Caco-2 (cell line): ENCODE measurements around the gene NUP62. TPM values are rescaled to one million over a fixed set of nuclear protein-coding genes. Genes with fewer than 3 reads are reported as not detected.

Source experiments
- BruUV-seq: library from RNA; stranded (reverse); fragments of 400-500 nt; replicated peaks from 2 replicates; lab custom pipeline; 2021; lab: Mats Ljungman, UMichigan
- CTCF ChIA-PET: fragments of 300-600 bp; sonication (Branson Sonifier 250); formaldehyde crosslinking; loops from one replicate; lab custom pipeline; 2022; ENCODE audit warnings: antibody characterized with exemption; lab: Charles Lee
- POLR2A ChIA-PET: fragments of 300-600 bp; sonication (Branson Sonifier 250); formaldehyde crosslinking; loops from one replicate; lab custom pipeline; 2022; ENCODE audit warnings: antibody characterized with exemption; lab: Charles Lee
- DNase-seq, 2 experiments: peaks; one replicate each; pipeline versions ENCODE4 v3.0.0 to v3.0.0-alpha.2; 2020 to 2022
- H3K27me3 ChIP-seq: replicated peaks from 2 replicates; pipeline ENCODE4 v1.6.0; 2011; ENCODE audit warnings: low read length; ENCODE audit not compliant: control insufficient read depth, insufficient read depth
- H3K36me3 ChIP-seq: 2 replicates; pipeline ENCODE4 v1.5.1; 2011; ENCODE audit warnings: low read length; ENCODE audit not compliant: control insufficient read depth, insufficient read depth
- H3K4me1 ChIP-seq: fragments of 250-450 bp; sonication (Bioruptor Pico); 2 replicates; pipeline ENCODE4 v1.5.1; 2020; ENCODE audit warnings: mild to moderate bottlenecking
- H3K4me3 ChIP-seq: 2 replicates; pipeline ENCODE4 v1.5.1; 2011; ENCODE audit warnings: low read depth, mild to moderate bottlenecking, control low read depth, low read length
- H3K9me3 ChIP-seq: fragments of 250-450 bp; sonication (Bioruptor Pico); 2 replicates; pipeline ENCODE4 v1.5.1; 2020; ENCODE audit warnings: mild to moderate bottlenecking, moderate library complexity
- H3K27ac Mint-ChIP-seq: one replicate; pipeline ENCODE4 v1.8.0; 2022; ENCODE audit warnings: mixed read lengths; ENCODE audit not compliant: unreplicated experiment
- H3K27me3 Mint-ChIP-seq: one replicate; pipeline ENCODE4 v1.8.0; 2022; ENCODE audit warnings: mixed read lengths; ENCODE audit not compliant: insufficient read depth, unreplicated experiment
- H3K36me3 Mint-ChIP-seq: one replicate; pipeline ENCODE4 v1.8.0; 2022; ENCODE audit warnings: mild to moderate bottlenecking, mixed read lengths; ENCODE audit not compliant: insufficient read depth, unreplicated experiment
- H3K4me1 Mint-ChIP-seq: one replicate; pipeline ENCODE4 v1.8.0; 2022; ENCODE audit warnings: low read depth, mixed read lengths; ENCODE audit not compliant: unreplicated experiment
- H3K4me3 Mint-ChIP-seq: one replicate; pipeline ENCODE4 v1.8.0; 2022; ENCODE audit warnings: mild to moderate bottlenecking, moderate library complexity, mixed read lengths; ENCODE audit not compliant: unreplicated experiment
- H3K9me3 Mint-ChIP-seq: one replicate; pipeline ENCODE4 v1.8.0; 2022; ENCODE audit warnings: mixed read lengths; ENCODE audit not compliant: unreplicated experiment
- CTCF ChIP-seq, 2 experiments: fragments of 200-600 bp in 1 of 2; IDR thresholded peaks; 1 replicate in 1 of 2; 2 replicates in 1 of 2; pipeline versions ENCODE4 v1.5.1 to v1.8.0; 2011 to 2022; ENCODE audit warnings: antibody characterized with exemption in 1 of 2, control low read depth in 1 of 2, inconsistent platforms in 1 of 2, low read depth in 1 of 2, low read length in 1 of 2, mild to moderate bottlenecking in 1 of 2, moderate library complexity in 1 of 2; ENCODE audit not compliant: insufficient read depth in 1 of 2, severe bottlenecking in 1 of 2, unreplicated experiment in 1 of 2
- intact Hi-C: fragments of 100-400 bp; cut with micrococcal nuclease; formaldehyde crosslinking; loops from one replicate; pipeline ENCODE4 v1.10.0; 2022; ENCODE audit not compliant: unreplicated experiment
- total RNA-seq: library from RNA; stranded (reverse); gene quantifications from 2 replicates; pipeline ENCODE4 v1.2.3, GENCODE V29; 2022

NUP62 gene
- total RNA-seq, 1 experiment from 2014 or later: 116 TPM

DNA sequence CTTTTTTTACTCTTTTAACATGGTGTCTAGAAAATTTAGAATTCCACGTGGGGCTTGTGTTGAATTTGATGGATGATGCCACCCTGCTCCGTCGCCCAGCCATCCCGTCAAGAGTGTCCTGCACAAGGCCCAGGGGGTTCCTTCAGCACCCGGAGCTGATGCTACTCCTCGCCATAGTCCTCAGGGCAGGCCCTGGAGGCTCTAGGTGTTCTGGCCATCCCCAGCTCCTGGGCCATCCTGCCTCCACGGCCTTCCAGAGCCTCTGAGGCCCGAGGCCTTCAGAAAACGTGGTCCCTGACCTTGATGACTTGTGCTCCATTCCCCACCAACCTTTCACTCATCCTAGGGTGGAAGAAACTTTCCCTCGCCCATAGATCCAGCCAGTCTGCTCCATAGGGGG is 55.5 kb downstream of the NUP62 start:
- Histone ChIP-seq H3K4me1 (peaks cover 7% of the 10 kb centered on the region; the same call in 1 of the 2 replicates), H3K36me3 (peaks cover 4% of the 10 kb centered on the region), H3K9me3 (no peaks in the 10 kb centered on the region), H3K27me3 (no peaks in the 10 kb centered on the region), H3K4me3 (no peak overlapping the region)
- BruUV-seq: no TSS peak
- ChIA-PET POLR2A (no interaction called here), CTCF (no interaction called here)
- H3K36me3 Mint-ChIP-seq: peaks cover 14% of the 10 kb centered on the region
- no peaks in the 10 kb centered on the region for H3K9me3 Mint-ChIP-seq
- no peak overlapping the region for H3K27ac Mint-ChIP-seq
- intact Hi-C loops: loop anchor here (10.0 kb wide), 1 partner anchor 441 kb away; no protein-coding TSS in a partner anchor
- no peak overlapping the region for H3K4me3 Mint-ChIP-seq
- no peaks in the 10 kb centered on the region for H3K27me3 Mint-ChIP-seq
- no peaks in the 10 kb centered on the region for H3K4me1 Mint-ChIP-seq
- no peak for TF ChIP-seq CTCF (IDR thresholded peaks at IDR 0.05; ENCODE audit: insufficient read depth in 1 of 2, low read depth in 1 of 2, low read length in 1 of 2, severe bottlenecking in 1 of 2, unreplicated experiment in 1 of 2)
- DNase-seq: no peak

DNA sequence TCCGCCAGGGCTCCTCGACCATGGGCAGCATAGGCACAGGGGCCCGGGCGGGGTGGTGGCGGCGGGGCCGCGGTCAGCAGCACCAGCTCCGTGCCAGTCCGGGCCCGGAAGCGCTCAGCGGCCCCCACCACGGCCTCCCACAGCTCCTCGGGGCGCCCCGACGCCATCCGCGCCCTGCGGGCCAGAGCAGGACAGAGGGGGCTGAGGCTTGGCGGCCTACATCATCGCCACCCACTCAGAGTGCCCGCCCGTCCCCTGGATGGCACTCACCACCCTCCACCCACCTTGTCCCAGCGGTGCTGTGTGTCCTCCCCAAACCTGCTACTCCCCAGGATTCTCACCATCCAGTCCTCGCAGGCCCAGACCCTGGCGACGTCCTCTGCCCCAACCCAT is 56.2 kb downstream of the NUP62 start:
- Histone ChIP-seq H3K4me3 (no peak overlapping the region), H3K36me3 (peaks cover 4% of the 10 kb centered on the region), H3K9me3 (no peaks in the 10 kb centered on the region), H3K4me1 (peaks cover 10% of the 10 kb centered on the region), H3K27me3 (no peaks in the 10 kb centered on the region)
- intact Hi-C loops: loop anchor here (10.0 kb wide), 1 partner anchor 442 kb away; no protein-coding TSS in a partner anchor
- H3K27ac Mint-ChIP-seq: no peak overlapping the region
- no peaks in the 10 kb centered on the region for H3K27me3 Mint-ChIP-seq
- no peaks in the 10 kb centered on the region for H3K4me1 Mint-ChIP-seq
- ChIA-PET CTCF (no interaction called here), POLR2A (no interaction called here)
- no peak overlapping the region for H3K4me3 Mint-ChIP-seq
- TF ChIP-seq CTCF (IDR thresholded peaks at IDR 0.05; ENCODE audit: insufficient read depth in 1 of 2, low read depth in 1 of 2, low read length in 1 of 2, severe bottlenecking in 1 of 2, unreplicated experiment in 1 of 2): no peak
- BruUV-seq: no TSS peak
- H3K9me3 Mint-ChIP-seq: no peaks in the 10 kb centered on the region
- no peak for DNase-seq
- peaks cover 14% of the 10 kb centered on the region for H3K36me3 Mint-ChIP-seq

DNA sequence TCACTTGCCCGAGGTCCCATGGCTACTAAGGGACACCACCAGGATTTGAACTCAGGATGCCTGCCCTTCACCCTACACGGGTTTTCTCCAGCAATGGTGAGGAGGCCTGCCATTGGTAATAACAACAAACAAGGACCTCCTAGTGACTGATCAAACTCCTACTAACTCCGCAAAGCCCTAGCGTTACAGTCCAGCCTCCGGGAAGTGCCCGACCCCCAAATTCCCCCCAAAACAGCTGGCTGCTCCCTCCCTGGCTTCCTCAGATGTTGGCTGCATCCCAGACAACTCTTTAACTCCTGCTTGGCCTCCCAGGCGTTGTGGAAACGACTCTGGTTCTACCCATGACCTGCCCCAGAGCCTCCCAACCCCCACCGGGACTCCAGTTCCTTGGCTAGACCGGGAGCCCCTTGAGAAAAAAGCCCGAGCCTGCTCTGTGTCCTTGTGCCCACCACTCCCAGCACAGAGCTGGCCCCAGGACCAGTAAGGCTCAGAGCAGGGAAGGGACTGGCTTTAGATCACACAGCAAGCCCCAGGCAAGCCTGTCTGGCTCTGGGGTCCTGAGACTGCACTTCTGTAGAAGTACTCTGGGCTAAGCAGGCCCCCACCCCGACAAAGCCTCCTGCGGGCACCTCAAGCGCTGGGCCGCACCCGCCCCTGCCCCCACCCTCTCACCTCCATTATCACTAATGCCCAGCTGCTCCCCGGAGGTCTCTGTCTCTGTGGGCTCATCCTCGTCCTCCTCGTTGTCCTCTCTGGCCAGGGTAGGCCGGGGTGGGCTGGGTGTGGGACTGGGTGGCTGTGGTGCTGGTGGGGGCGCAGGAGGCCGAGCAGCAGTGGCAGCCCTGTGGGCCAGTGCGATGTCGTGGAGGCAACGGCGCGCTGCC is 56.8 kb downstream of the NUP62 start:
- TF ChIP-seq CTCF (IDR thresholded peaks at IDR 0.05; ENCODE audit: insufficient read depth in 1 of 2, low read depth in 1 of 2, low read length in 1 of 2, severe bottlenecking in 1 of 2, unreplicated experiment in 1 of 2): no peak
- DNase-seq: no peak
- no peaks in the 10 kb centered on the region for H3K9me3 Mint-ChIP-seq
- H3K4me3 ChIP-seq: no peak overlapping the region
- H3K36me3 ChIP-seq: peaks cover 4% of the 10 kb centered on the region
- peak overlapping the region; percentile 27 for H3K4me3 Mint-ChIP-seq
- no peaks in the 10 kb centered on the region for H3K27me3 ChIP-seq
- POLR2A ChIA-PET: no interaction called here
- no peak overlapping the region for H3K27ac Mint-ChIP-seq
- no peaks in the 10 kb centered on the region for H3K9me3 ChIP-seq
- CTCF ChIA-PET: interaction anchor here (0.6 kb wide), 1 partner anchor 424 kb away, joined by 3 read pairs; no protein-coding TSS in a partner anchor
- H3K4me1 Mint-ChIP-seq: no peaks in the 10 kb centered on the region
- BruUV-seq: no TSS peak
- intact Hi-C loops: loop anchor here (10.0 kb wide), 1 partner anchor 442 kb away; no protein-coding TSS in a partner anchor
- H3K36me3 Mint-ChIP-seq: peaks cover 19% of the 10 kb centered on the region
- H3K27me3 Mint-ChIP-seq: no peaks in the 10 kb centered on the region
- H3K4me1 ChIP-seq: peaks cover 11% of the 10 kb centered on the region
